Activated naive CD4-positive, alpha-beta T cell treated with anti-CD3 and anti-CD28 coated beads, Interleukin-2, amount 50 U/mL, for 72 hours (primary cell): ENCODE results near the gene GAN. TPM values are rescaled to one million over a fixed set of nuclear protein-coding genes. Genes with fewer than 3 reads are reported as not detected.

Source experiments
- ATAC-seq, 2 donors: fragments of 150-1000 bp; cut with Tn5 transposase; 2 replicates each; pipeline ENCODE4 v1.10.0; 2021; ENCODE audit warnings: mild to moderate bottlenecking in 2 of 2, moderate library complexity in 2 of 2
- DNase-seq, 2 donors: peaks; one replicate each; pipeline ENCODE4 v3.0.0; 2021 to 2022; ENCODE audit warnings: low spot score in 2 of 2
- H3K27ac Mint-ChIP-seq, 2 donors: one replicate each; pipeline ENCODE4 v1.8.0; 2022; ENCODE audit warnings: mild to moderate bottlenecking in 2 of 2, mixed read lengths in 2 of 2
- H3K36me3 Mint-ChIP-seq, 2 donors: one replicate each; pipeline ENCODE4 v1.8.0; 2022; ENCODE audit warnings: mixed read lengths in 2 of 2
- H3K9me3 Mint-ChIP-seq, 2 donors: one replicate each; pipeline ENCODE4 v1.8.0; 2022; ENCODE audit warnings: mixed read lengths in 2 of 2
- total RNA-seq, 2 donors: library from RNA; stranded (reverse); gene quantifications; one replicate each; pipeline ENCODE4 v1.2.3, GENCODE V29; 2022

The GAN gene
- total RNA-seq, 2 donors from 2014 or later = 12.8 to 15.7 TPM

- peak overlapping the region; percentile 57 to 91 for H3K27ac Mint-ChIP-seq
- DNase-seq (peak in 1 of 2 donors; percentile 60), ATAC-seq (peak; percentile 51 to 99)
- H3K9me3 Mint-ChIP-seq = peaks cover 4 to 5% of the 10 kb centered on the region in 2 donors
- H3K36me3 Mint-ChIP-seq = no peaks in the 10 kb centered on the region
Measured at GRCh38 chr16:81424771-81425170, 110.0 kb downstream of the GAN start.

DNA sequence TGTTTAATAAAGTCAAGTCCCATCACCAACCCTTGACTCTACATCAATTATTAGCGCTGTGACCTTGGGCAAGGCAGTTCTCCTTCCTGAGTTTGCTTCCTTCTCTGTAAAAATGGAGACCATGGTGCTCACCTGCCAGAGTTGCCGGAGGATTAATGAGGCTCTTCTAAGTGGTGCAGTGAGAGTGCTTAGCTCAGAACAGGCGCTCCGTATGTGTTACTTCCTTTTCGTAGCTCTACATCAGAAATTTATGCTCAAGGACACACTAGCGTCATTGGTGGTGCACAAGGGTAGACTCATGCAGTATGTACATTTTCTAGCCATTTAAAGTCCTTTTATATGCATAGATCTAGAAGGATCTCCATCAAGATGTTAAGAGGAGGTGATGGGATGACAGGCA is 112.5 kb downstream of the GAN start:
- no peaks in the 10 kb centered on the region for H3K36me3 Mint-ChIP-seq
- ATAC-seq (no peak), DNase-seq (no peak)
- no peak overlapping the region for H3K27ac Mint-ChIP-seq
- peaks cover 4 to 5% of the 10 kb centered on the region in 2 donors for H3K9me3 Mint-ChIP-seq

DNA sequence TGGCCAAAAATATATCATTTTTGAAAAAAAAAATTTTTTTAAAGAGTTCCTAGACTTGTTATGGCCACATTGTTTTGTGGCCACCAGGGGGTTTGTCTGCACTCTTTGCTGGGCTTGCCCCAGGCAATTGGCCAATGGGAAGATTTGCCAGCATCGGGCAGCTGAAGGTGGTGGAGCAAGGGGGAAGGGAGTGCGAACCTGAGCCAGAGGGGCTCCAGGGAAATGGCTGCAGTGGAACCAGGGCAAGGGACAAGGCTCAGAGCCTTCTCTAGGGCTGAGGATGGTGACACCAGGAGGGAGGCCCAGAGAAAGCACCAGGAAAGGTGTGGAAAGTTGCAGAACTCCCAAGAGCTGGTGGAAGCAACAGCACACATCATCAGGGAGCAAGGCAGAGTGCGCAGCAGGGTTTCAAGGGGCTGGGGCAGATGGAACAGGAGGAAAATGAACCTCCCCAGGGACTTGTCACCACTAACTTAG is 114.3 kb downstream of the GAN start:
- peaks cover 4 to 5% of the 10 kb centered on the region in 2 donors for H3K9me3 Mint-ChIP-seq
- no peak for ATAC-seq
- H3K36me3 Mint-ChIP-seq = no peaks in the 10 kb centered on the region
- H3K27ac Mint-ChIP-seq = no peak overlapping the region
- no peak for DNase-seq

DNA sequence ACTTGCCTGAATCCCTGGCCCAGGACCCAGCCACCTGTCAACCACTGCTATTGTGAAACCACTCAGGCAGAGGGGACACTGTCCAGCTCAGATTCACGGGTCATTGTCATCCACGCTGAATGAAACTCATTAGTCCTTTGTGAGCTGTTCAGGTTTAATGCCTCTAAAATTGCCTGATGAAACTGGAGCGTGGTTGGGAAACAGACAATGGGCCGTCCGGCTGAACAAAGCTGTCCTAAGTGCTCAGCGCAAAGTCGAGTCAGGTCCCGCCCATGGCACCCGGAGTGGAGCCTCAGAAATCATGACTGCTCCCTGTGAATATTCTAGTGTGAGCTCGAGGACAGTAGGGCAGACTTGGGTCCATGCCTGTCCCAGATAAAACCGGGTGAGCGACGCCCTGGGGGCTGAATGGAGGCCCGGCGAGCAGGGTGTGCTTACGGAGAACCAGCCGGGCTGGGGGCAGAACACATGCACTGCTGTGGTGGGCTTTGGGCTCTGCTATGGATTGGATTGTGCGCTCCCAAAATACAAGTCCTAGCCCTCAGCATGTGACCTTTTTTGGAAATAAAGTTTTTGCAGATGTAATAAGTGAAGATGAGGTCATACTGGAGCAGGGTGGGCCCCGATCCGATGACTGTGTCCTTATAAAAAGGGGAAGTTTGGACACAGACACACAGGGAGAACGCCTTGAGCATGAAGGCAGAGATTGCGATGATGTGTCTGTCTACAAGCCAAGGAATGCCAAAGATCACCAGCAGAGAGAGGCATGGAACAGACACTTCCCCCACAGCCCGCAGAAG is 117.0 kb downstream of the GAN start:
- no peak overlapping the region for H3K27ac Mint-ChIP-seq
- no peaks in the 10 kb centered on the region for H3K36me3 Mint-ChIP-seq
- DNase-seq (no peak), ATAC-seq (no peak)
- no peaks in the 10 kb centered on the region for H3K9me3 Mint-ChIP-seq

DNA sequence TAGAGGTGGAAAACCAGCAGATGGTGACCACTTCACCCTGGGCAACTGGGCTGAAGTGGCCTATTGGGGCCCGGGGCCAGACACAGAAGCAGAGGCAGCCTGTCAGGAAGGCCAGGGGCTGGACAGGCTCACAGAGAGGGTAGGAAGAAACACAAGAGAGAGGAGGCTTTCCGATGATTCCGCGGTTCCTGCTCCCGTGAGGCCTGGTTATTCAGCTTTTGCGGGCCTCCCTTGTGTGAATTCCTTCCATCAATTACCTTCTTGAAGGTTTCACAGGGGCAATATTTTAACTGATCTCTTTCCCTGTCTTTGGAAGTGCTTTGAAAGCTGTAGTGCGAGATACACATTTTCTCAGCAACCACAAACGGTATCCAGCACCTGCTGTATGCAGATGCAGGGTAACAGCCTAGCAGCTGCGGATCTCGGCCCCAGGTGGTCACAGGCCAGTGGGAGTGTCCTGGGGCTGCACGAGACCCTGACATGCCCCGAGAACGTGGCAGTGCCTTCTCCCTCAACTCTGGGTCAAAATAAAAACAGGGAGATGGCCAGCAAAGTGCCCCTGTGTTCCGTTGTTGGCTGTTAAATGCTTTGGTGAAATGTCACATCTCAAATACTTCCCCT is 118.3 kb downstream of the GAN start:
- Mint-ChIP-seq H3K9me3 (no peaks in the 10 kb centered on the region), H3K36me3 (no peaks in the 10 kb centered on the region), H3K27ac (no peak overlapping the region)
- DNase-seq = no peak
- ATAC-seq = no peak

DNA sequence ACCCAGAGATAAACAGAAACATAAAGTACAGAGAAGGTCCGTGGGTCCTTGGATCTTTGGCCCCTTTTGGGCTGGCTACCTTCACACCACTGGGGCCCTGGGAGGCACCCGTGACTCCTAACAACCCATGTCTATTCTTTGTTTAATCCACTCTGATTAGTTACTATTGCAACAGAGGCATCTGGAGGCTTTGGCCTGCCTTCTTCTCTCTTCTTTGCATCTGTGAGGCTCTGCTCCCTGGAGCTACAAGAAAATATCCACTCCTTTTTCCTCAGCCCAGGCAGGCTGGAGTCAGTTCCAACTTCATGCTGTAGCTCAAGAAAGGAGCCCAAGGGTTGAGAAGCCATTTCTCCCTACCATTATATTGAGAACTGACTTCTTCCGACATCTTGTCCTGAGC is 120.3 kb downstream of the GAN start:
- H3K9me3 Mint-ChIP-seq = no peaks in the 10 kb centered on the region
- peak overlapping the region in 1 of 2 donors; percentile 37 for H3K27ac Mint-ChIP-seq
- no peak for ATAC-seq
- no peak for DNase-seq
- no peaks in the 10 kb centered on the region for H3K36me3 Mint-ChIP-seq

GRCh38 chr16:81435567-81435966 is 120.8 kb downstream of the GAN start:
- ATAC-seq (no peak), DNase-seq (no peak)
- no peak overlapping the region for H3K27ac Mint-ChIP-seq
- no peaks in the 10 kb centered on the region for H3K9me3 Mint-ChIP-seq
- no peaks in the 10 kb centered on the region for H3K36me3 Mint-ChIP-seq

DNA sequence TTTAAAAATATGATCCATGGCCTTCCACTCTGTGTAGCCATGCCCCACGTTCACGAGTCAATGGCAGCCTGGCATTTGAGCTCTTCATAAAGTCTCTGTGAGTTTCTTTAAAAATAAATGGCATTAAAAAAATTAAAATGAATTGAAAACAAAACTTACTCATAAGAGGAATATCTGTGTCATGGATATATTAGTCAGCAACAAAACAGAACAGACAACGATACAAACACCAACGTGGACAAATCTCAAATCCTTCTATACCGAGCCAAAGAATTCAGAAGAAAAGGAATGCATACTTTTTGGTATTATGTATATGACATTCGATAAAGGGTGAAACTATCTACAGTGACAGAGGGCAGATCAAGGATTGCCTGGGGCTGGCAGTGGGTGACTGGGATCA is 121.6 kb downstream of the GAN start:
- Mint-ChIP-seq H3K27ac (no peak overlapping the region), H3K9me3 (no peaks in the 10 kb centered on the region), H3K36me3 (no peaks in the 10 kb centered on the region)
- ATAC-seq = no peak
- no peak for DNase-seq

GRCh38 chr16:81437865-81438264 is 123.1 kb downstream of the GAN start:
- DNase-seq (no peak), ATAC-seq (no peak)
- H3K9me3 Mint-ChIP-seq = no peaks in the 10 kb centered on the region
- no peaks in the 10 kb centered on the region for H3K36me3 Mint-ChIP-seq
- no peak overlapping the region for H3K27ac Mint-ChIP-seq

Other genes starting within 250 kb of the GAN start
- 1 to 10 TPM in 1 of 2 donors, under 1 TPM in 1; 0.59 to 2.4 TPM for gene C16orf46, start 237.7 kb upstream of the GAN start, total RNA-seq
- gene GCSH, start 218.6 kb upstream of the GAN start, total RNA-seq = 10 to 100 TPM; 14.4 to 18.9 TPM
- not detected for gene BCO1, start 76.3 kb upstream of the GAN start, total RNA-seq
- gene CMIP, start 129.8 kb downstream of the GAN start, total RNA-seq = 10 to 100 TPM; 35.5 to 51.5 TPM